ENCODE results near the gene OR51E2. TPM values are rescaled to one million over a fixed set of nuclear protein-coding genes. Genes with fewer than 3 reads are reported as not detected.

OR51E2 gene
- total RNA-seq, 2 donors from 2014 or later: not detected

DNA sequence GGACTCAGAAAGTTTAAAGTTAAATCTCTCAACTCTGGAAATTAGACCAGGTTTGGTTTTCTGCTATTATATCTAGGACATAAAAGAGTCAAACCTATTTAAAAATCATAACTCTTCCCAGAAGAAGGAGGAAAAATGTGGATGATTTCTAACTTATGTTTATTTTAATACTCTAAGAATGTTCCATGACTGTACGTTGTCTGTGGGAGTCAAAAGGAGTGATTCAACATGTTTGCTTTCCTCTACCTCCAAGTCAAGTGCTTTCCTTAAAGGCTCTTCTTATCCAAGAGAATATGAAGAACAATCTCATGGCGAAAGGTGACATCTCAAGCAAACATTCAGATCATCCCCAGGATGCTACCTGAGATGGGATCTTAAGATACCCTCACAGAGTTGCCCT lies 32.2 kb downstream of the OR51E2 start:
- Histone ChIP-seq H3K9me3 (ENCODE audit: control insufficient read depth, low read length) (no peaks in the 10 kb centered on the region), H3K9ac (ENCODE audit: extremely low read depth, low read length, poor library complexity, severe bottlenecking) (no peak overlapping the region), H3K4me1 (ENCODE audit: control insufficient read depth, insufficient read depth, low read length) (no peaks in the 10 kb centered on the region), H3K4me3 (ENCODE audit: low read length) (no peak overlapping the region), H3K27me3 (ENCODE audit: control insufficient read depth, insufficient read depth, low read length, poor library complexity, severe bottlenecking) (no peaks in the 10 kb centered on the region), H3K36me3 (ENCODE audit: control insufficient read depth, insufficient read depth, low read length) (no peaks in the 10 kb centered on the region), H3K27ac (ENCODE audit: low read depth, low read length) (no peak overlapping the region)
- no peaks in the 10 kb centered on the region for H3K9me3 Mint-ChIP-seq
- no peak for DNase-seq
- H3K4me3 Mint-ChIP-seq: no peak overlapping the region
- no peak overlapping the region for H3K27ac Mint-ChIP-seq
- no peaks in the 10 kb centered on the region for H3K27me3 Mint-ChIP-seq (ENCODE audit: insufficient read depth)
- no peaks in the 10 kb centered on the region for H3K36me3 Mint-ChIP-seq (ENCODE audit: low read depth)
- H3K4me1 Mint-ChIP-seq: no peaks in the 10 kb centered on the region
- 93 to 100% methylated on average over 1 to 2 of the region's 2 CpGs for WGBS, 2 experiments (ENCODE audit: insufficient coverage in 1 of 2, insufficient read length in 1 of 2)
- TF ChIP-seq, protein P1, sequence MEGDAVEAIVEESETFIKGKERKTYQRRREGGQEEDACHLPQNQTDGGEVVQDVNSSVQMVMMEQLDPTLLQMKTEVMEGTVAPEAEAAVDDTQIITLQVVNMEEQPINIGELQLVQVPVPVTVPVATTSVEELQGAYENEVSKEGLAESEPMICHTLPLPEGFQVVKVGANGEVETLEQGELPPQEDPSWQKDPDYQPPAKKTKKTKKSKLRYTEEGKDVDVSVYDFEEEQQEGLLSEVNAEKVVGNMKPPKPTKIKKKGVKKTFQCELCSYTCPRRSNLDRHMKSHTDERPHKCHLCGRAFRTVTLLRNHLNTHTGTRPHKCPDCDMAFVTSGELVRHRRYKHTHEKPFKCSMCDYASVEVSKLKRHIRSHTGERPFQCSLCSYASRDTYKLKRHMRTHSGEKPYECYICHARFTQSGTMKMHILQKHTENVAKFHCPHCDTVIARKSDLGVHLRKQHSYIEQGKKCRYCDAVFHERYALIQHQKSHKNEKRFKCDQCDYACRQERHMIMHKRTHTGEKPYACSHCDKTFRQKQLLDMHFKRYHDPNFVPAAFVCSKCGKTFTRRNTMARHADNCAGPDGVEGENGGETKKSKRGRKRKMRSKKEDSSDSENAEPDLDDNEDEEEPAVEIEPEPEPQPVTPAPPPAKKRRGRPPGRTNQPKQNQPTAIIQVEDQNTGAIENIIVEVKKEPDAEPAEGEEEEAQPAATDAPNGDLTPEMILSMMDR (conservative IDR thresholded peaks at IDR 0.05): no peak

DNA sequence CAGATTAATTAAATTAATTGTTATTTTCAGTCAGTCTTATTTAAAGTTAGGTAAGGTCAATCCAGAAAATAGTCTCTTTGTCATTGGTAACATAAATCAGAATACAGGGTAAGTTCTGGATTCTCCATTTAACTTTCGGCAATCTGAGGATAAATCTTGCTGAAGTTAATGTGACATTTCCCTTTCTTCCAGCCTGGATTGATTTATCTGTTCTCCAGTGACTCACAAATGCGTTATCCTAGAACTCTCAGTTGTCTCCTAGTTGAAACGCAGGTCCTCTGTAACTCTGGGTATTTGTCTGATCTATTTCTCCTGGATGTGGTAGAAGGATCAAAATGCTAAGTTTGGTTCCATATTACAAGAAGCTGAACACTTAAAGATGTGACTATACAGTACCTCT lies 32.9 kb downstream of the OR51E2 start:
- H3K4me1 Mint-ChIP-seq: no peaks in the 10 kb centered on the region
- no peak overlapping the region for H3K9ac ChIP-seq (ENCODE audit: extremely low read depth, low read length, poor library complexity, severe bottlenecking)
- no peaks in the 10 kb centered on the region for H3K27me3 ChIP-seq (ENCODE audit: control insufficient read depth, insufficient read depth, low read length, poor library complexity, severe bottlenecking)
- no peak overlapping the region for H3K4me3 Mint-ChIP-seq
- no peak for DNase-seq
- no peaks in the 10 kb centered on the region for H3K9me3 ChIP-seq (ENCODE audit: control insufficient read depth, low read length)
- no peaks in the 10 kb centered on the region for H3K4me1 ChIP-seq (ENCODE audit: control insufficient read depth, insufficient read depth, low read length)
- no peaks in the 10 kb centered on the region for H3K36me3 Mint-ChIP-seq (ENCODE audit: low read depth)
- TF ChIP-seq, protein P1 (conservative IDR thresholded peaks at IDR 0.05): no peak
- no peaks in the 10 kb centered on the region for H3K36me3 ChIP-seq (ENCODE audit: control insufficient read depth, insufficient read depth, low read length)
- 91 to 95% methylated on average over 2 to 3 of the region's 3 CpGs for WGBS, 2 experiments (ENCODE audit: insufficient coverage in 1 of 2, insufficient read length in 1 of 2)
- no peaks in the 10 kb centered on the region for H3K27me3 Mint-ChIP-seq (ENCODE audit: insufficient read depth)
- no peak overlapping the region for H3K27ac ChIP-seq (ENCODE audit: low read depth, low read length)
- no peaks in the 10 kb centered on the region for H3K9me3 Mint-ChIP-seq
- no peak overlapping the region for H3K27ac Mint-ChIP-seq
- no peak overlapping the region for H3K4me3 ChIP-seq (ENCODE audit: low read length)

DNA sequence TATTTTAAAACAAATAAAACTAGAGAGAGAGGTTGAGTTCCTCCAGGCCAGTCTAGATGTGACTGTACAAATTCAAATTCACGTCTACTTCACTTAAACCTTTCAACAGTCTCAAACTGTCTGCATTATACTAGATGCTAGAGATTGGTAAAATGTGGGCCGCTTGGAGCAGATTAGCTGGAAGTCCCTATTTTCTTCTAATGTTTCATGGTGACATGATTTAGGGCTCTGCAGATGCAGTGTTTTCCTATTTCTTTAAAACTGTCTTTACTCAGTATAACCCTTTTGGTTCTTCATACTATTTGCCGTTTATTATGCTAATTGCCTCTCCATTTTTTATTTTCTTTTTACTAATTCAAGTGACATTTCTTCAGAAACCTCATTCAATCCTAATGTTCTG lies 33.5 kb downstream of the OR51E2 start:
- no peaks in the 10 kb centered on the region for H3K27me3 Mint-ChIP-seq (ENCODE audit: insufficient read depth)
- WGBS, 2 experiments (ENCODE audit: insufficient coverage in 1 of 2, insufficient read length in 1 of 2): 87 to 100% methylated on average over 1 to 3 of the region's 3 CpGs
- DNase-seq: no peak

More for the DNA sequence above, 33.5 kb downstream of the OR51E2 start:
- Mint-ChIP-seq H3K9me3 (no peaks in the 10 kb centered on the region), H3K4me3 (no peak overlapping the region), H3K36me3 (ENCODE audit: low read depth) (no peaks in the 10 kb centered on the region), H3K4me1 (peaks cover 1% of the 10 kb centered on the region), H3K27ac (no peak overlapping the region)
- Histone ChIP-seq H3K27me3 (ENCODE audit: control insufficient read depth, insufficient read depth, low read length, poor library complexity, severe bottlenecking) (no peaks in the 10 kb centered on the region), H3K9ac (ENCODE audit: extremely low read depth, low read length, poor library complexity, severe bottlenecking) (no peak overlapping the region), H3K9me3 (ENCODE audit: control insufficient read depth, low read length) (no peaks in the 10 kb centered on the region), H3K36me3 (ENCODE audit: control insufficient read depth, insufficient read depth, low read length) (no peaks in the 10 kb centered on the region), H3K4me1 (ENCODE audit: control insufficient read depth, insufficient read depth, low read length) (no peaks in the 10 kb centered on the region), H3K27ac (ENCODE audit: low read depth, low read length) (no peak overlapping the region), H3K4me3 (ENCODE audit: low read length) (no peak overlapping the region)
- TF ChIP-seq, protein P1 (conservative IDR thresholded peaks at IDR 0.05): no peak

Measured in endodermal cell (in vitro differentiated cells).